Measurements from ENCODE around the gene SARM1.

- TF ChIP-seq CTCF (optimal IDR thresholded peaks at IDR 0.05 in 1 of 3, IDR thresholded peaks at IDR 0.05 in 1 of 3, conservative IDR thresholded peaks at IDR 0.05 in 1 of 3; ENCODE audit: extremely low read depth in 1 of 3, insufficient read depth in 2 of 3, low read length in 3 of 3) = peak; percentile 42 to 76 (median 76)
- peak; percentile 42 for TF ChIP-seq EZH2 (IDR thresholded peaks at IDR 0.05; ENCODE audit: low read length)
Measured at GRCh38 chr17:28381141-28381825, 9.8 kb downstream of the SARM1 start.

Data from keratinocyte (primary cell).